HG03432 (cell line): Measurements from ENCODE around the gene ASPG.

Experiments used
- ATAC-seq: cut with Tn5 transposase; IDR thresholded peaks from one replicate; pipeline ENCODE4 v1.9.1; 2021; ENCODE audit warnings: mild to moderate bottlenecking, moderate library complexity; ENCODE audit not compliant: unreplicated experiment

ASPG gene

DNA sequence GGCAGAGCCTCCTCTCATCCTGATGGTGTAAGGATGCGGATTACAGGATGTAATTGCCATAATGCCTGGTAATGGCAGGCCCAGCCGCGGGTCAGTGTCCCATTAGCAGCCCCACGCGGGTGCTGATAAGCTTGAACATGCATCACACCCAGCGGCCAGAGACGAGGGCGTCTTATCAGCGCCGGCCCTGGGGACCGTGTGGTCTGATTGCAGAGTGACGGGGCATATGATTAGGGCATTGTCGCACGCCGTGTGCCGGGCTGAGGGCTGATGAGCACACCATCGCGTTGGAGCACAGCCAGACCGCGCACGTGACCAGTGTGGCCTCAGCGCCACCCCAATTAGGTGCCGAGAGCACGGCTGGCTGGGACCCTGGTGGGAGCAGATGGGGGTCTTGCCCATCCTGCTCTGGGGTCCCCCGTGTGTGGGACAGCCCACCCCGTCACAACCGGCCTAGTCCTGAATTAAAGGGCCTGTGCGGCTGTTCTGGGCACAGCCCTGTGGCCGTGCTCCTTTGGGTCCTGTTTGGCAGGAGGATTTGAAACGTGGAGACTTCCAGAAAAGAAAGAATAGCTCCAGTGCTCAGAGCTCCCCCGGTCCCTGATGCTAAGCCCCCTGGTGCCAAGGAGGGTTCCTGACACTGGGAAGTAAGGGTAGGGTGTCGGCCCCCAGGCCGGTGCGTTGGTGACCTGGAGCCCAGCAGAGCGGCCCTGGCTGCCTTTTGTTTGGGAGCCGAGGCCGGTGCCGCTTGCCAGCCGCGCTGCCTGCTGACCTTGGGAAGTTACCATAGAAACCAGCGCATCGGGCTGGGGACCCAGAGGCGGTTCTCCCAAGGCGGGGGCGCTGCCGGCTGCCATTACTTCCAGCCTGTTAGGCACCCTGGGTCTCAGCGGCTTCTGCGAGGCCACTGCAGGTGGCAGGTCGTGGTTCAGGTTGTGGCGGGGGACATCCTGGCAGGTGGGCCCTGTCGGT is 73.6 kb downstream of the ASPG start:
- ATAC-seq = no peak

DNA sequence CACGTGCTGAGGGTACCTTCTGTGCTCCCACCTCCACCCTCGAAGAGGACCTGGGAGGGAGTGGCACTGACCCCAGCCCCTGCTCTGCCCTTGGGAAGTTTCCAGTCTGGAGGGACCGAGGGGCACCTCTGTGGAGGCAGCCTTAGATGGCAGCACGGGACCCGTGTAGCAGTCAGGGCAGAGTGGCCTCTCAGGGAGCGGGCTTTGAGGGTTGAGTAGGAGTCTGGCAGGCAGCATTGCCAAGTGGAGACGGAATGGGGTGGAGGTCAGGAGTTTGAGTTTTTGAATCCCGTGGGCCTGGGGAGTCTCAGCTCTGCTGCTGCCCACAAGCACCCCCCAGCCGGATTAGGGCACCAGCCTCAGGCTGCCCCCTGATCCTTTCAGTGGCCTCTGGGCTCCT is 74.5 kb downstream of the ASPG start:
- ATAC-seq = no peak

DNA sequence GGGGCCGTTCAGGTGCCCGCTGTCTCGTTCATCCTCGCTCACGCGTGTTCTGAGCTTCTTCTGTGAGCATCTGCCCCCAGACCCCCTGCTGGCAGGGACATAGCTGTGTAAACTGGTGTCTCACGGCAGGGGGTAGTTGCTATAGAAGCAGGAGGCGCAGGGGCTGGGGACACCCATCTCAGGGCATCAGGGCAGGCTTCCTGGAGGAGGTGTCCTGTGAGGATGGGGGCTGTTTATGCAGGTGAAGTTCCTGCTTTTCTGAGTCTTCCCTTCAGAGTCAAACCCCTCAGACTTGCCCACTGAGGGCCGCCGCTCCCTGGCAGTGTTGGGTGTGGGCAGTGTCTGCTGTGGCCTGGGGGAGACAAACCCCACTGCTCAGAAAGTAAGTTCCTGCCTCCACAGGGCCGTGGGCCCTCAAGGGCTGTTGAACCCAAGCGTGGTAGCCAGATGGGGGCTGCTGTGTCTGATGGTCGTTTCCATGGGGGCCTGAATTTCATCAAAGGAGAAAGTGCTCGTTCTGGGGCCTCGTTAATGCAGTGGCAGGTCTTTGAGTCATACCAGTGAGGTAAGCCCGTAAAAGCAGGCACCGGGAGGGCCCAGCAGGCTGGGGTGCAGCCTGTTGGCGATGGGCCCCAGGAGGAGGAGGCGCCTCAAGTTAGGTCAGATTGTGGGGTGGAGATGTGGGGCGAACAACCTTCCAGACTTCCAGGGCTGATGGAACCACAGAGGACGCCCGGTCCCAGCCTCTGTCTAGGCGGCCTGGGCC is 76.3 kb downstream of the ASPG start:
- ATAC-seq = no peak

GRCh38 chr14:104162495-104162894 is 77.0 kb downstream of the ASPG start:
- no peak for ATAC-seq

- no peak for ATAC-seq
These were observed 78.0 kb downstream of the ASPG start for GRCh38 chr14:104163541-104163940.

DNA sequence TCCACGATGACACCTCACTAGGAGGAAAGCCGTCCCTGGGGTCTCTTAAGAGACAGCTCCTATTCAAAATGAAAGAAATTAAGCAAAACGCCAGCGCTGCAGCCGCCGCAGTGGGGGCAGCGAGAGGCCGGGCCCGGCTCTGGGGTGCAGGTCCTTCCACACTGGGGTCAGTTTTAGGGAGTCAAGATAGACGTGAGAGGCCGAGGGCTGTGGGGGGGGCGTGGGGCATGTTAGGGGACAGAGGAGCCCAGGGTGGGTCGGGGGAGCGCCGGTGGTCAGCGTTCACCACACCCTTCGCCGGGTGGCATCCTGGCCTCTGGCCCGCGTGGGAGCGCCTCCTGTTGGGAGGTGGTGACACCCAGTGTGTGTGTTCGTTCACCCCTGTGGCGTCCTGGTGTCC is 78.5 kb downstream of the ASPG start:
- ATAC-seq = no peak

- no peak for ATAC-seq
These were observed 79.0 kb downstream of the ASPG start for GRCh38 chr14:104164512-104164911.
